ENCODE results near the gene GGA1. TPM values are rescaled to one million over a fixed set of nuclear protein-coding genes. Genes with fewer than 3 reads are reported as not detected.

The GGA1 gene
- total RNA-seq, 1 donor from 2014 or later: 49.6 TPM

- no peak for DNase-seq (ENCODE audit: low read depth)
- H3K4me3 ChIP-seq (ENCODE audit: low read depth, low read length): no peak overlapping the region
- no peak for TF ChIP-seq CTCF (conservative IDR thresholded peaks at IDR 0.05; ENCODE audit: low read depth, low read length)
These were observed 23.0 kb downstream of the GGA1 start for GRCh38 chr22:37631448-37632173.

DNA sequence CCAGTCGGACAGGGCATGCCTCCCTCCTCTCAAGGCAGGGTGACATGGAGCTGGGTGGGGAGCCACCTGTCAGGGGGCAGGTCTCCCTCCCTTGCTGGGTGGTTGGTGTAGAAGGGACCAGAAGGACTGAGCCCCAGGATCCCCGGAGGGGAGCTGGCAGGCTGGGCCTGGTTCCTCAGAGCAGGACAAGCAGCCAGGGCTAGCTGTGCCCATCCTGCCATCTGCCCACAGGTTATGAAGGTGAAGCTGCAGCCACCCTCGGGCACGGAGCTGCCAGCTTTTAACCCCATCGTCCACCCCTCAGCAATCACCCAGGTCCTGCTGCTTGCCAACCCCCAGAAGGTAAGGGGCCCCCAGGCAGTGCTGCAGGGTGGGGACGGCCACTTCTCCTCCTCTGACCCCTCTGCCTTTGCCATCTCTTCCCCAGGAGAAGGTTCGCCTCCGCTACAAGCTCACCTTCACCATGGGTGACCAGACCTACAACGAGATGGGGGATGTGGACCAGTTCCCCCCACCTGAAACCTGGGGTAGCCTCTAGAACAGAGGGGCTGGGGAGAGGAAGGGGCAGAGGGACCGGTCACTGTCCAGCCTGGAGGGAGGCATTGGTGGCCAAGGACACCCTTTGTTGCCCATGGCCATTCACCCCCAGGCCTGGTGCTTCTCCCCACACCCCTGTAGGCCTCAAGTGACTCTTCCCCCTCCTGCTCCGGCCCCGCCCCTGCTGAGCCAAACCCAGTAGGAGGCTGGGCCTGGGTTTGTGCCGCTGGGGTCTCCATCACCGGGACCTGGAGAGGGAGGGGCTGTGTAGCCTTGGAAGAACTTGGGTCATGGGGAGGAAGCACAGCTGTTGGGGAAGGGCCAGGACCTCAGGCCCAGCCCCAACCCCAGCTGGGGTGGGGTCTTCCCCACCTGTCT lies 23.8 kb downstream of the GGA1 start:
- no peak for TF ChIP-seq CTCF (conservative IDR thresholded peaks at IDR 0.05; ENCODE audit: low read depth, low read length)
- no peak overlapping the region for H3K4me3 ChIP-seq (ENCODE audit: low read depth, low read length)
- DNase-seq (ENCODE audit: low read depth): no peak

GRCh38 chr22:37633089-37633624 lies 24.5 kb downstream of the GGA1 start:
- no peak overlapping the region for H3K4me3 ChIP-seq (ENCODE audit: low read depth, low read length)
- no peak for TF ChIP-seq CTCF (conservative IDR thresholded peaks at IDR 0.05; ENCODE audit: low read depth, low read length)
- no peak for DNase-seq (ENCODE audit: low read depth)

- peak; percentile 16 for TF ChIP-seq CTCF (conservative IDR thresholded peaks at IDR 0.05; ENCODE audit: low read depth, low read length)
These were observed 25.2 kb downstream of the GGA1 start for GRCh38 chr22:37633625-37634416.

DNA sequence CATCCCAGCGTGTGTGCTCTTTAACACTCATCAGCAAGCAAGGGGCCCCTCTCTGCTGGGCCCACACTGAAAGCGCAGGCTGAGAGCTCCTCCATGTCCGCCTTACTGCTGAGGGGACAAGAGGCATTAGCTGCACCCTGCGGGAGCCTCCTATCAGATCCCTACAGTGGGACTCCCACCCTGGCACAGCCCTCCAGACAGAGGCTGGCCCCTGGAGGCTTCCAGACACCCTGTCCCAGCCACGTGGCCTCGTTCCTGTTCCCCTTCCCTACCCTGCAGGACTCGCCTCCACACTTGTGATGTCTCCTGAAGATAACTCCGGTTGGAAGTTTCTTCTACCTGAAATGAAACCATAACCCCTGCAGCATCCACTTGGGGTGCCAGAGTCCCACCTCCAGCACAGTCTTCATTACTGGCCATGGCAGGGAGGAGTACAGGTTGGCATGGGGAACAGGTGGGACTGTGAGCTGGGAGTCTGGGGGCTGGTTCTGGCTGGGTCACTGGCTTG lies 25.8 kb downstream of the GGA1 start:
- H3K4me3 ChIP-seq (ENCODE audit: low read depth, low read length): no peak overlapping the region
- DNase-seq (ENCODE audit: low read depth): no peak
- peak; percentile 38 for TF ChIP-seq CTCF (conservative IDR thresholded peaks at IDR 0.05; ENCODE audit: low read depth, low read length)

More at GRCh38 chr22:37633625-37634416, 25.2 kb downstream of the GGA1 start:
- no peak for DNase-seq (ENCODE audit: low read depth)
- H3K4me3 ChIP-seq (ENCODE audit: low read depth, low read length): no peak overlapping the region

GRCh38 chr22:37635157-37635556 lies 26.5 kb downstream of the GGA1 start:
- no peak for TF ChIP-seq CTCF (conservative IDR thresholded peaks at IDR 0.05; ENCODE audit: low read depth, low read length)
- no peak overlapping the region for H3K4me3 ChIP-seq (ENCODE audit: low read depth, low read length)

More at GRCh38 chr22:37635157-37635556, 26.5 kb downstream of the GGA1 start:
- DNase-seq (ENCODE audit: low read depth): no peak
